Pancreas (tissue), 10 donors: ENCODE data around the gene PHF21A. TPM values are rescaled to one million over a fixed set of nuclear protein-coding genes. Genes with fewer than 3 reads are reported as not detected.

ENCODE experiments used
- ATAC-seq, 4 donors: fragments of 200-7000 bp; cut with Tn5 transposase; one replicate each; pipeline versions ENCODE4 v1.8.0 to v1.9.1; 2020; ENCODE audit warnings: mild to moderate bottlenecking in 4 of 4, moderate library complexity in 4 of 4
- DNase-seq, 6 donors: peaks; one replicate each; pipeline ENCODE4 v3.0.0-alpha.2; 2020
- FAIRE-seq: peaks from 2 replicates; lab custom pipeline; 2012; peaks lifted over from hg19 to GRCh38; lab: Jason Lieb, UNC
- H3K27ac ChIP-seq, 4 donors: fragments of 200-600 bp; sonication (generic); 1 replicate in 3 of 4; 2 replicates in 1 of 4; pipeline versions ENCODE4 v1.5.0 to v1.8.0; 2020
- H3K27me3 ChIP-seq, 4 donors: fragments of 200-600 bp; one replicate each; pipeline ENCODE4 v1.8.0; 2021
- H3K36me3 ChIP-seq, 3 donors: fragments of 200-600 bp; sonication (generic) in 1 of 3; one replicate each; pipeline versions ENCODE4 v1.5.0 to v1.8.0; 2020 to 2021
- H3K4me1 ChIP-seq, 3 donors: fragments of 200-600 bp; one replicate each; pipeline ENCODE4 v1.8.0; 2021
- H3K4me3 ChIP-seq, 4 donors: fragments of 200-600 bp; sonication (generic) in 2 of 4; one replicate each; pipeline versions ENCODE4 v1.5.0 to v1.8.0; 2020 to 2021
- H3K9me3 ChIP-seq, 4 donors: fragments of 200-600 bp; one replicate each; pipeline ENCODE4 v1.8.0; 2021
- CTCF ChIP-seq, 4 donors: fragments of 200-600 bp; sonication (generic) in 3 of 4; IDR thresholded peaks; one replicate each; pipeline versions ENCODE4 v1.5.0 to v1.8.0; 2021; ENCODE audit warnings: antibody characterized with exemption in 4 of 4
- WGBS, 2 donors: extraction: QIAGEN DNeasy Blood & Tissue Kit; methylation state at CpG; one replicate each; pipeline ENCODE4 v1.1.7; 2013; 5-methylcytosine and 5-hydroxymethylcytosine counted together
- intact Hi-C, 3 donors: fragments of 100-400 bp; cut with DNase I; formaldehyde crosslinking; loops; one replicate each; pipeline versions ENCODE4 v1.11.1 to v1.14.2; 2022
- polyA plus RNA-seq, 2 donors: library from polyadenylated mRNA; stranded (reverse); fragments of 200-250 nt; gene quantifications; one replicate each; pipeline ENCODE4 v1.2.3, GENCODE V29; 2013
- total RNA-seq, 6 donors: library from RNA; stranded (reverse); fragmentation: NEBNext Ultra II Directional in 4 of 6; extraction: Animal tissue kit (Norgen Biotek cat#: 25700) in 4 of 6; gene quantifications; one replicate each; pipeline versions ENCODE4 v1.2.1 to v1.2.4, GENCODE V29; 2021 to 2023
- donor health status: healthy with polysubstance abuse.
- donor health status: DM: no; HTN: no; CAD: no; lungs with moderate emphysema.
- donor health status: DM: no; HTN: no; CAD: no.
- donor health status: control.
- donor health status: control.
- donor health status: Bipolar disorder and iron deficiency.
- donor health status: DM: yes; HTN: yes; CAD: no.
- donor health status: DM: no; HTN: no; CAD: no.
- donor health status: DM: no; HTN: no; CAD: no.
- donor health status: DM: yes; HTN: yes; CAD: no.

Gene PHF21A
- total and polyA plus RNA-seq, 8 donors, result 11.4 to 30.3 (median 14.4) TPM

DNA sequence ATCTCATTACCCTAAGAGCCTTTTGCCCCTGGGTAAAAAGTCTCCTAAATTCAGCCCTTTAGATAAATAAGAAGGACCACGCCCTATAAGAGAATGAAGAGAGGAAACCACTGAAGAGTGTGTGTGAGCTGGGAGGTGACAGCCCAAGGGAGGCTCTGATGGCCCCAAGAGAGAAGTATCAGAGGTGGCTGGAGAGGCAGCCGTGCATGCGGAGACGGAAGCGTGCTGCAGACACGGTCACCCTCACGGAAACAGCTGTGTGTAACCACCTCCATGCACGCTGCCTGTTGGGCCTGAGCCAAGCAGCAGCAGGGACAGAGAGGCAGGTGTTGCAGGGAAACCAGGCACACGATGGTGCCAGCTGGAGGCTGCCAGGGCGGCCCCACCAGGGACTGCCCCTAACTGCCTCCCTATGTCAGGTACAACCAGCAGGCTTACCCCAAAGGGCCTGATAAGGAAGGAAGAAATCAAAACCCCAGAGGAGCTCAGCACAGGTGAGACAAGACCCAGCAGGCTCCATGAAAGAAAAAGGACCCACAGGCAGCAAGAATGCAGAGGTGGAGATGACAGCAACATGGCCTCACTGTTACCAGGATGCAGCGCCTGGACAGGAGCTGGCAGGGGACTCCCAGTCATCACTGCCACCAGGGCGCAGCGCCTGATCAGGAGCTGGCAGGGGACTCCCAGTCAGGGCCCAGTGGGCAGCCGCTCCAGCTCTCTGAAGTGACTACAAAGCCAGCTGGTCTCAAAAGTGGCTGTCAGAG, 191.0 kb downstream of the PHF21A start:
- intact Hi-C loops, result no loop called here
- TF ChIP-seq CTCF (IDR thresholded peaks at IDR 0.05), result no peak
- ATAC-seq, result peak; percentile 15 to 64 (median 47)
- Histone ChIP-seq H3K36me3 (peaks cover 0 to 12% (median 0%) of the 10 kb centered on the region in 3 donors), H3K9me3 (no peaks in the 10 kb centered on the region), H3K4me1 (peaks cover 0 to 22% (median 8%) of the 10 kb centered on the region in 3 donors), H3K4me3 (no peak overlapping the region), H3K27ac (no peak overlapping the region), H3K27me3 (no peaks in the 10 kb centered on the region)
- FAIRE-seq, result no peak
- DNase-seq, result peak; percentile 43 to 87 (median 67)
- WGBS, 2 donors, result 56 to 57% methylated on average over 14 of the region's 14 CpGs

GRCh38 chr11:45929486-45930030, 191.7 kb downstream of the PHF21A start:
- H3K4me1 ChIP-seq, result peaks cover 0 to 17% (median 8%) of the 10 kb centered on the region in 3 donors
- no peak for TF ChIP-seq CTCF (IDR thresholded peaks at IDR 0.05)
- H3K4me3 ChIP-seq, result no peak overlapping the region
- ATAC-seq, result no peak
- no peak overlapping the region for H3K27ac ChIP-seq
- no peaks in the 10 kb centered on the region for H3K9me3 ChIP-seq
- DNase-seq, result peak in 1 of 6 donors; percentile 40
- H3K36me3 ChIP-seq, result peaks cover 0 to 9% (median 0%) of the 10 kb centered on the region in 3 donors
- no peak for FAIRE-seq
- H3K27me3 ChIP-seq, result no peaks in the 10 kb centered on the region
- WGBS, 2 donors, result 85 to 87% methylated on average over 10 of the region's 10 CpGs
- intact Hi-C loops, result no loop called here

DNA sequence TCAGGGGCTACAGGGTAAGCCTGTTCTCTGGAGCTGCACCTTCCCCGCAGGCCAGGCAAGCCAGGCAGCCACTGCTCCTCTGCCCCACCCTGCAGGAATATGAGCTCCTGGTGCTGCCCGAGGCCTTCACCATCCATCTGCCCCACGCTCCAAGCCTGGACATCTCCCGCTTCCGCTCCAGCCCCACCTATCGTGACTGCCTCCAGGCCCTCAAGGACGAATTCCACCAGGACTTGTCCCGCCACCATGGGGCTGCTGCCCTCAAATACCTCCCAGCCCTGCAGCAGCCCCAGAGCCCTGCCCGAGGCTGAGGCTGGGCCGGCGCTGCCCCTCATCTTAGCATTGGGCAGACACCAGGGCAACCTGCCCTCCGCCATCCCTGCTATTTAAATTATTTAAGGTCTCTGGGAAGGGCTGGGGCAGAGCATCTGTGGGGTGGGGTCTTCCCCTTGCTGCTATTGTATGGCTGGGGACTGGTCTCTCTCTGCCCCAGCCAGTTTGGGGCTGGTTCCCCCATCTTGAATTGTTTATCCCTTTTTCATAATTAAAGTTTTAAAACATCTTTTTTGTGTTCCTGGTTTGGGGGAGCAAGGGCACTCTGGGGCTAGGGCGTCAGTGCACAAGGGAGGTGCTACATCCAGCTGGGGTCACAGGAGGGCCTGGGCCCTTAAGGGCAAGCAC, 192.6 kb downstream of the PHF21A start:
- Histone ChIP-seq H3K36me3 (peaks cover 0 to 8% (median 0%) of the 10 kb centered on the region in 3 donors), H3K27ac (no peak overlapping the region), H3K4me3 (no peak overlapping the region), H3K27me3 (no peaks in the 10 kb centered on the region), H3K9me3 (no peaks in the 10 kb centered on the region), H3K4me1 (peaks cover 0 to 8% (median under 1%) of the 10 kb centered on the region in 3 donors)
- TF ChIP-seq CTCF (IDR thresholded peaks at IDR 0.05), result no peak
- intact Hi-C loops, result no loop called here
- ATAC-seq (no peak), DNase-seq (peak in 1 of 6 donors; percentile 58), FAIRE-seq (no peak)
- 79% methylated on average over 13 of the region's 13 CpGs for WGBS, 2 donors

DNA sequence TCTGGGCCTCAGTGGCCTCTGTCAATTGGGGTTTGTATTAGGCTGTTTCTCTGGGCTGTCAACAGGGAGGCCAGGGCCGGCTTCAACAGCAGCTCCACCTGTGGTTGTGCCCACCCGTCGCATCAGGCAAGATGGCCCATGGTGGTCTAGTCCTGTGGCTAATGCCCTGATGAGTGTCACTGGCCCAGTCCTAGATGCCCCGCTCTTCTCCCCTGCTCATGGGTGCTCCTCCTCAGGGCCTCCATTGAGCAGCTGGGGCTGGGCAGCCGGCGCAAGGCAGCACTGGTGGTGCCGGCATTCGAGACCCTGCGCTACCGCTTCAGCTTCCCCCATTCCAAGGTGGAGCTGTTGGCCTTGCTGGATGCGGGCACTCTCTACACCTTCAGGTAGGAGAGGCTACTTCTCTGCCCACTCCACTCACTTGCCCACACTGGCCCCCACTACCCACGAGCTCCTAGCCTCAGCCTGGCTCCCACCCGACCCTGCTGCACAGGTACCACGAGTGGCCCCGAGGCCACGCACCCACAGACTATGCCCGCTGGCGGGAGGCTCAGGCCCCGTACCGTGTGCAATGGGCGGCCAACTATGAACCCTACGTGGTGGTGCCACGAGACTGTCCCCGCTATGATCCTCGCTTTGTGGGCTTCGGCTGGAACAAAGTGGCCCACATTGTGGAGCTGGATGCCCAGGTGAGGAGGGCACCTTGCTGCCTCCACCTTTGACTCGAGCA, 193.4 kb downstream of the PHF21A start:
- Histone ChIP-seq H3K4me1 (peaks cover 0 to under 1% (median 0%) of the 10 kb centered on the region in 3 donors), H3K9me3 (no peaks in the 10 kb centered on the region), H3K4me3 (no peak overlapping the region), H3K27me3 (no peaks in the 10 kb centered on the region), H3K36me3 (peaks cover 0 to 8% (median 0%) of the 10 kb centered on the region in 3 donors), H3K27ac (no peak overlapping the region)
- DNase-seq, result peak in 2 of 6 donors; percentile 9 to 71
- WGBS, 2 donors, result 90 to 91% methylated on average over 27 of the region's 27 CpGs
- intact Hi-C loops, result no loop called here
- TF ChIP-seq CTCF (IDR thresholded peaks at IDR 0.05), result no peak
- ATAC-seq, result no peak
- FAIRE-seq, result no peak
